Ascending aorta (tissue), 2 donors: ENCODE results near the gene CCDC13. TPM values are rescaled to one million over a fixed set of nuclear protein-coding genes. Genes with fewer than 3 reads are reported as not detected.

Experiments used
- DNase-seq, 2 donors: peaks; one replicate each; pipeline ENCODE4 v3.0.0-alpha.2; 2019; ENCODE audit warnings: low spot score in 2 of 2
- H3K27ac ChIP-seq, 2 donors: fragments of 200-600 bp; sonication (generic); one replicate each; pipeline ENCODE4 v1.5.1; 2016 to 2017; ENCODE audit warnings: mild to moderate bottlenecking in 1 of 2
- H3K27me3 ChIP-seq: fragments of 200-600 bp; sonication (generic); one replicate; pipeline ENCODE4 v1.5.1; 2017
- H3K36me3 ChIP-seq, 2 donors: fragments of 200-600 bp; sonication (generic); one replicate each; pipeline ENCODE4 v1.5.1; 2016
- H3K4me1 ChIP-seq, 2 donors: fragments of 200-600 bp; sonication (generic); one replicate each; pipeline ENCODE4 v1.5.1; 2016 to 2017; ENCODE audit warnings: mild to moderate bottlenecking in 1 of 2
- H3K4me3 ChIP-seq, 2 donors: fragments of 200-600 bp; sonication (generic); one replicate each; pipeline ENCODE4 v1.5.1; 2016 to 2017; ENCODE audit warnings: mild to moderate bottlenecking in 1 of 2
- H3K9me3 ChIP-seq, 2 donors: fragments of 200-600 bp; sonication (generic); one replicate each; pipeline ENCODE4 v1.5.1; 2016
- intact Hi-C: fragments of 100-400 bp; cut with DNase I; formaldehyde crosslinking; loops from one replicate; pipeline ENCODE4 v1.15.1; 2023
- total RNA-seq: library from RNA; depleted of rRNA; stranded (reverse); fragments of >200 nt; gene quantifications from one replicate; pipeline ENCODE4 v1.1.0, GENCODE V29; 2016
- TF ChIP-seq, protein P1 (sequence below), 3 experiments: fragments of 200-600 bp in 2 of 3; fragments of 450-650 bp in 1 of 3; sonication (generic) in 2 of 3; IDR thresholded peaks; one replicate each; pipeline ENCODE4 v1.5.1; 2016 to 2019; ENCODE audit warnings: antibody characterized with exemption in 3 of 3, mild to moderate bottlenecking in 1 of 3, moderate library complexity in 1 of 3

Gene CCDC13
- total RNA-seq, 1 donor from 2014 or later, result 2.1 TPM

DNA sequence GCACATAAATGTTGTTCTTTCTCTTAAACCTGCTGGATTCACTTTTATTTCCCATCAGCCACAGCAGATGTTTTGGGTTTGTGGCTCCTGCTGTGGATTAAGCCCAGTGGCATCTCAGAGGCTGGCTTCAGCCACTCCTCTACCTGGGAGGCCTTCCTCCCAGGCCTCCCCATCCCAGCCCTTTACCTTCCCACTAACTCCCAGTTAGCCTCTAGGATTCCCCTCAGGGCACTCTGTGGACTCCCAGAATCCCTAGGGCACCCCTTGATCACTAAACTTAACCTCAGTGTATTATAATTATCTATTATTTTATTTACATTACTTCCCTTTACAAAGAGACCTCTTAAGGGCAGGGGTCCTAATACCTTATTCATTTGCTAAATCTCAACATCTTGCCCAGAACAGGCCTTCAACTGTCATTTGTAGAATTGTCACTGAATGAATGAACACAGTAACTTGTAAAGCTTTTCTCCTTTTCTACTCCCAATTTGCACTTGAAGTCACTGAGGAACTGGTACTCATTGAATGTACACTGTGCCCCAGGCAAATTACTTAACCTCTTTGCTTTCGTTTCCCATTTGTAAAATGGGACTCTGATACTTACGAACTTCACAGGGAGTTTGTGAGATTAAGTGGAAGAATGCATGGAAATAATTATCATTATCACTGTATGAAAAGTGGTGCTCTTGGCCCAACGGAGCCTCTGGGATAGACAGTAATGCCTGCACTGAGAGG is 8.3 kb downstream of the CCDC13 start:
- no peaks in the 10 kb centered on the region for H3K36me3 ChIP-seq
- TF ChIP-seq, protein P1, sequence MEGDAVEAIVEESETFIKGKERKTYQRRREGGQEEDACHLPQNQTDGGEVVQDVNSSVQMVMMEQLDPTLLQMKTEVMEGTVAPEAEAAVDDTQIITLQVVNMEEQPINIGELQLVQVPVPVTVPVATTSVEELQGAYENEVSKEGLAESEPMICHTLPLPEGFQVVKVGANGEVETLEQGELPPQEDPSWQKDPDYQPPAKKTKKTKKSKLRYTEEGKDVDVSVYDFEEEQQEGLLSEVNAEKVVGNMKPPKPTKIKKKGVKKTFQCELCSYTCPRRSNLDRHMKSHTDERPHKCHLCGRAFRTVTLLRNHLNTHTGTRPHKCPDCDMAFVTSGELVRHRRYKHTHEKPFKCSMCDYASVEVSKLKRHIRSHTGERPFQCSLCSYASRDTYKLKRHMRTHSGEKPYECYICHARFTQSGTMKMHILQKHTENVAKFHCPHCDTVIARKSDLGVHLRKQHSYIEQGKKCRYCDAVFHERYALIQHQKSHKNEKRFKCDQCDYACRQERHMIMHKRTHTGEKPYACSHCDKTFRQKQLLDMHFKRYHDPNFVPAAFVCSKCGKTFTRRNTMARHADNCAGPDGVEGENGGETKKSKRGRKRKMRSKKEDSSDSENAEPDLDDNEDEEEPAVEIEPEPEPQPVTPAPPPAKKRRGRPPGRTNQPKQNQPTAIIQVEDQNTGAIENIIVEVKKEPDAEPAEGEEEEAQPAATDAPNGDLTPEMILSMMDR (IDR thresholded peaks at IDR 0.05), result no peak
- intact Hi-C loops, result no loop called here
- no peaks in the 10 kb centered on the region for H3K9me3 ChIP-seq
- no peak overlapping the region for H3K4me3 ChIP-seq
- no peaks in the 10 kb centered on the region for H3K27me3 ChIP-seq
- H3K4me1 ChIP-seq, result no peaks in the 10 kb centered on the region
- no peak for DNase-seq
- H3K27ac ChIP-seq, result no peak overlapping the region

DNA sequence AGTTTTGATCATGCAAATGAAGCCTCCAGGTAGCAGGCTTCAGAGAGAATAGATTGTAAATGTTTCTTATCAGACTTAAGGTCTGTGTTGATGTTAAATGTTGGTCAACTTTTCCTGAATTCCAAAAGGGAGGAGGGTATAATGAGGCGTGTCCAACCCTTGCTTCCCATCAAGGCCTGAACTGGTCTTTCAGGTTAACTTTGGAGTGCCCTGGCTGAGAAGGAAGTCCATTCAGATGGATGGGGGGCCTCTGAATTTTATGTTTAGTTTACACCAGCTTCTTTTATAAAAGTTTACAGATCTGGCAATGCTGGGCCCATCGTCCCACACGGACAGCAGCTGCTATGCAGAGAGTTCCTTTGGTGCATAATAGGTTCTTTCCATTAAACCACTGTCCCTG is 8.9 kb downstream of the CCDC13 start:
- Histone ChIP-seq H3K9me3 (no peaks in the 10 kb centered on the region), H3K27ac (no peak overlapping the region), H3K36me3 (no peaks in the 10 kb centered on the region), H3K4me3 (no peak overlapping the region), H3K4me1 (no peaks in the 10 kb centered on the region), H3K27me3 (no peaks in the 10 kb centered on the region)
- DNase-seq, result no peak
- TF ChIP-seq, protein P1 (IDR thresholded peaks at IDR 0.05), result no peak
- intact Hi-C loops, result no loop called here

DNA sequence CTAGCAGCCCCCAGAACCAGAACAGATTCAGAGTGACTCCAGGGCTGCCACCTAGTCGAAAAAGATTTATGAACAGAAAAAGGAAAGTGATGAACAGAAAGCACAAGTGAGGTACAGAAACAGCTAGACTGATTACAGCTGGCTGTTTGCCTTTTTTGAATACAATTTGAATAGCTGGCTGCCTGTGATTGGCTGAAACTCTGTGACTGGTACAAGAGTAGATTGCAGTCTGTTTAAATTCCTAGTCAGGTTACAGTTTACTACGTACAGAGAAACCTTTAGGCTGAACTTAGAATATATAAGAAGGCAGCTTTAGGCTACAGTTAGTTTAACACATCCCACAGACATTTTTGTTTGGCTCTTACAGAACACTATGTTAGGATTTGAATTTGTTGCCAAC is 10.0 kb downstream of the CCDC13 start:
- H3K27ac ChIP-seq, result no peak overlapping the region
- no peak for DNase-seq
- no peak overlapping the region for H3K4me3 ChIP-seq
- TF ChIP-seq, protein P1 (IDR thresholded peaks at IDR 0.05), result no peak
- H3K4me1 ChIP-seq, result no peaks in the 10 kb centered on the region
- H3K36me3 ChIP-seq, result no peaks in the 10 kb centered on the region
- intact Hi-C loops, result no loop called here
- no peaks in the 10 kb centered on the region for H3K27me3 ChIP-seq
- no peaks in the 10 kb centered on the region for H3K9me3 ChIP-seq

DNA sequence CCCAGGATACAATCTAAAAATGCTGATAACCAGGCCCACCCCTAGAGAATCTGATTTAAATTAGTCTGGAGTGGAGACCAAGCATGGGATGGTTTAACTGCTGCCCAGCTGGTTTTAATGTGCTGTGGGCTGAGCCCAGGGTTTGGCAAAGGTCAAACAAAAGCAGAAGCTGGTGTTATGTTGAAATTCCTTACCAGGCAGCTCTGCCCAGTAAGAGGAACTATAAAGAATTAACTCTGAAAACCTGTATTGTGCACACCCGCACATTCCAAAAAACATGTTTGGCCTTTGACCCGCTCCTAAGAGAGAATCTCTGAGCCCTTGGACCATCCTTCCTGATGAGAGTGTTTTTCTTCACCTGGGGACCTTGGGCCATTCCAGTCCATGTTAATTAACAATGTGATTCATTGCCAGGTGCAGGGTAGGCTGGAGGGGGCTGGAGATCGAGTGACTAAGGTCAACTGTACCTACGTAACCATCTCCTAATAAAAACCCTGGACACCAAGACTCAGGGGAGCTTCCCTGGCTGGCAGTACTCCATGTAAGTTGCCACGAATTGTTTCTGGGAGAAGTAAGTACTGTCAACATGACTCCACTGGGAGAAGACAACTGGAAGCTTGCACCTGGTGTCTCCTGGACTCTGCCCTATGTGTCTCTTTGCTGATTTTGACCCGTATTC is 10.9 kb downstream of the CCDC13 start:
- Histone ChIP-seq H3K4me1 (no peaks in the 10 kb centered on the region), H3K9me3 (no peaks in the 10 kb centered on the region), H3K27ac (no peak overlapping the region), H3K4me3 (no peak overlapping the region), H3K27me3 (no peaks in the 10 kb centered on the region), H3K36me3 (no peaks in the 10 kb centered on the region)
- no peak for DNase-seq
- intact Hi-C loops, result no loop called here
- TF ChIP-seq, protein P1 (IDR thresholded peaks at IDR 0.05), result no peak

DNA sequence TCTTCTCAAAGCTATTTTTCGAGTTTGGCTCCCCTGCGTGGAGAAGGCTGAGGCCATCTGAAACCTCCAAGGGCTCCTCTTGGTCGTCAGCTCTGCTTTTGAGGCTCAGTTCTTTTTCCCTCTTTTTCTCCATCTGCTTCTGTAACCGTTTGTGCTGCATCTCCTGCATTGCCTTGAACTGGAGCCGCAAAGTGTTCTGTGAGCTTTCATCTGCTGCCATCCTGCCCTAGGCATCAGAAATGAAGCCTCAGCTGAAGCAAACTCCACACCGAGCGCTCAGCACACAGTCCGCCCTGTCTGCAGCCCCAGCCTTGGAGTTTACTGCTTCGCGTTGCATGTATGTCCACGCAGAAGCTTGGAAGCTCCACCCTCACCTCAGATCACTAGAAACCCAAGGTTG is 14.9 kb downstream of the CCDC13 start:
- no peak for DNase-seq
- no peak overlapping the region for H3K4me3 ChIP-seq
- intact Hi-C loops, result no loop called here
- H3K27ac ChIP-seq, result no peak overlapping the region
- H3K36me3 ChIP-seq, result no peaks in the 10 kb centered on the region
- H3K4me1 ChIP-seq, result no peaks in the 10 kb centered on the region
- no peaks in the 10 kb centered on the region for H3K27me3 ChIP-seq
- no peaks in the 10 kb centered on the region for H3K9me3 ChIP-seq
- TF ChIP-seq, protein P1 (IDR thresholded peaks at IDR 0.05), result no peak
